ENCODE results near the gene PSMD1.
"Not testable (repeated sequence)": the region's sequence is repeated elsewhere in the genome, so short reads cannot be mapped to it uniquely, and the experiment has no call there.

The PSMD1 gene

GRCh38 chr2:231058761-231059550, 2.3 kb downstream of the PSMD1 start:
- no peak for DNase-seq

- DNase-seq = no peak
These were observed 3.1 kb downstream of the PSMD1 start for GRCh38 chr2:231059756-231060155.

- no peak for DNase-seq
These were observed 6.1 kb downstream of the PSMD1 start for GRCh38 chr2:231062776-231063175.

GRCh38 chr2:231063347-231063746, 6.7 kb downstream of the PSMD1 start:
- peak; percentile 26 to 50 for DNase-seq

GRCh38 chr2:231065966-231066365, 9.3 kb downstream of the PSMD1 start:
- no peak for DNase-seq

- DNase-seq = not testable (repeated sequence)
These were observed 10.9 kb downstream of the PSMD1 start for GRCh38 chr2:231067531-231067930.

- no peak for DNase-seq
These were observed 12.0 kb downstream of the PSMD1 start for GRCh38 chr2:231068525-231069222.

- DNase-seq = no peak
These were observed 12.8 kb downstream of the PSMD1 start for GRCh38 chr2:231069379-231070054.

GRCh38 chr2:231084565-231084964, 27.9 kb downstream of the PSMD1 start:
- DNase-seq = peak; percentile 66 to 81

GRCh38 chr2:231088754-231089153, 32.1 kb downstream of the PSMD1 start:
- no peak for DNase-seq

- no peak for DNase-seq
These were observed 37.3 kb downstream of the PSMD1 start for GRCh38 chr2:231093933-231094332.

- DNase-seq = no peak
These were observed 38.2 kb downstream of the PSMD1 start for GRCh38 chr2:231094736-231095346.

- DNase-seq = no peak
These were observed 43.3 kb downstream of the PSMD1 start for GRCh38 chr2:231099918-231100317.

- not testable (repeated sequence) for DNase-seq
These were observed 43.7 kb downstream of the PSMD1 start for GRCh38 chr2:231100321-231100720.

- no peak for DNase-seq
These were observed 44.3 kb downstream of the PSMD1 start for GRCh38 chr2:231100990-231101389.

- no peak for DNase-seq
These were observed 46.1 kb downstream of the PSMD1 start for GRCh38 chr2:231102772-231103171.

GRCh38 chr2:231104115-231104713, 47.5 kb downstream of the PSMD1 start:
- DNase-seq = peak; percentile 64 to 65

- DNase-seq = no peak
These were observed 53.9 kb downstream of the PSMD1 start for GRCh38 chr2:231110551-231110950.

GRCh38 chr2:231111987-231112386, 55.3 kb downstream of the PSMD1 start:
- no peak for DNase-seq

- no peak for DNase-seq
These were observed 56.8 kb downstream of the PSMD1 start for GRCh38 chr2:231113489-231113888.

- no peak for DNase-seq
These were observed 59.0 kb downstream of the PSMD1 start for GRCh38 chr2:231115651-231116050.

GRCh38 chr2:231117148-231117547, 60.5 kb downstream of the PSMD1 start:
- no peak for DNase-seq
